ENCODE measurements around the gene RASA4B.
"Not testable (repeated sequence)": the region's sequence is repeated elsewhere in the genome, so short reads cannot be mapped to it uniquely, and the experiment has no call there.

- not testable (repeated sequence) for TF ChIP-seq POLR2AphosphoS5 (IDR thresholded peaks at IDR 0.05; ENCODE audit: low read depth); CTCF (IDR thresholded peaks at IDR 0.05; ENCODE audit: insufficient read depth, low read length); SPI1 (IDR thresholded peaks at IDR 0.05; ENCODE audit: borderline replicate concordance, low read depth)
These were observed 14.4 kb downstream of the RASA4B start for GRCh38 chr7:102503141-102503540.

All from HL-60 (cell line).